ENCODE measurements around the gene TMEM108.

TMEM108 gene

GRCh38 chr3:133301194-133301593 lies 263.0 kb downstream of the TMEM108 start:
- no peak overlapping the region for H3K4me3 ChIP-seq
- H3K27ac ChIP-seq, result no peak overlapping the region
- no peaks in the 10 kb centered on the region for H3K36me3 ChIP-seq
- H3K27me3 ChIP-seq, result no peaks in the 10 kb centered on the region
- no peak for DNase-seq
- H3K9me3 ChIP-seq, result no peaks in the 10 kb centered on the region
- H3K4me1 ChIP-seq, result no peaks in the 10 kb centered on the region
- intact Hi-C loops (cut with DNase I; ENCODE audit: low total_unique reads), result no loop called here
- no peak for TF ChIP-seq CTCF (IDR thresholded peaks at IDR 0.05)

DNA sequence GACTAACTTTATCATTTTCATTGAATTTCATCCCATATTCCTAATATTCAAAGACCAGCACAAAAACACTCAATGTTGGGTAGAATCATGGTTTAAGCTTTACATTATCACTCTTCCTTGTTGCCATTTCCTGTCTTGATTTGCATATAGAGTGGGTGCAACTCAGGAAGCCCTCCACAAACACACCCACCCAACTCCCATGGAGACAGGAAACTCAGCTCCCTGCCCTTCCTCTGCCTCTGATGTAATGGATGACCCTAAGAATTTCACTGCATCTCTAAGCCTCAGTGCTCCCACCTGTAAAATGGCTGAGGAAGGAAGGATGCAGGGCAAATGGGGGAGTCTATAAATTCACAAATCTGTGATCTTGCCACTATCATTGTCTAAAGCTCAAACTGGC lies 263.5 kb downstream of the TMEM108 start:
- no peaks in the 10 kb centered on the region for H3K36me3 ChIP-seq
- no peak for TF ChIP-seq CTCF (IDR thresholded peaks at IDR 0.05)
- H3K9me3 ChIP-seq, result no peaks in the 10 kb centered on the region
- H3K4me1 ChIP-seq, result no peaks in the 10 kb centered on the region
- intact Hi-C loops (cut with DNase I; ENCODE audit: low total_unique reads), result no loop called here
- H3K27me3 ChIP-seq, result no peaks in the 10 kb centered on the region
- no peak for DNase-seq
- no peak overlapping the region for H3K27ac ChIP-seq
- H3K4me3 ChIP-seq, result no peak overlapping the region

DNA sequence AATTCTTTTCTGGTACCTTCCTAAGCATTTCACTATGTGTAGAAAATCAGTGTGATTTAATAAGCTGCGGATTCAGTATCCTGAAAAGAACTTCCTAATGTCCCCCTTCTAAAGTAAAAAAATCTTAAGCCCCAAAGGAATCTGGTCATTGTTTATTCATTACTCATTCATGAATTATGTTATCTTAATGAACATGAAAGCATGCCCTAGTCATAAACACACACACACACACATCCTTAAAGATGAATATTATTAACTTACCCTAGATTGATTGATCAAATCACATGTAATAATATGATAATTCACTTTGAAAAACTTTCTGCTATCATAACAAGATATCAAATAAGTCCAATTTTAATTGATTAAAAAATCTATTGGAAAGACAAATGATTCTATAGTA lies 265.2 kb downstream of the TMEM108 start:
- H3K4me1 ChIP-seq, result no peaks in the 10 kb centered on the region
- DNase-seq, result no peak
- H3K27ac ChIP-seq, result no peak overlapping the region
- H3K36me3 ChIP-seq, result no peaks in the 10 kb centered on the region
- H3K9me3 ChIP-seq, result no peaks in the 10 kb centered on the region
- intact Hi-C loops (cut with DNase I; ENCODE audit: low total_unique reads), result no loop called here
- H3K4me3 ChIP-seq, result no peak overlapping the region
- no peaks in the 10 kb centered on the region for H3K27me3 ChIP-seq
- TF ChIP-seq CTCF (IDR thresholded peaks at IDR 0.05), result no peak

DNA sequence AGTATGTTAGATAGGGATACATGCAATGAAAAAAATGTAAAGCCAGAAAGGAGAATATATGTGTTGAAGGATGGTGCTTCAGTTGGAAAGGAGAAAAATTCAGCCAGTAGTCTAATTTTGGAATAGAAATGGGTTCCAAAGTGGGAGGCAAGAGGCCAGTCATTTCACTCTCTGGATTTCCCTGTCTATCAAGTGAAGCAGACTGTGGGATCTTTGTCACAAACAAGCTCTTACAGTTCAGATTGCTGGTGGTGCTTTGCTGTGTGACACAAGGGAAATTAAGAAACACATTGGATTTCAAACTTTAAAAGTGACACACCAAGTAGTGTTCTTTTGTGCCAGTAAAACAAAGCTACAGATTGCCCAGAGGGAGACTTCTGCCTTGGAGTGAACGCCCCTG lies 279.7 kb downstream of the TMEM108 start:
- Histone ChIP-seq H3K27me3 (no peaks in the 10 kb centered on the region), H3K4me1 (no peaks in the 10 kb centered on the region), H3K9me3 (peaks cover 0 to 16% (median 3%) of the 10 kb centered on the region in 3 donors), H3K36me3 (no peaks in the 10 kb centered on the region), H3K4me3 (no peak overlapping the region), H3K27ac (no peak overlapping the region)
- no peak for TF ChIP-seq CTCF (IDR thresholded peaks at IDR 0.05)
- DNase-seq, result no peak
- intact Hi-C loops (cut with DNase I; ENCODE audit: low total_unique reads), result no loop called here

DNA sequence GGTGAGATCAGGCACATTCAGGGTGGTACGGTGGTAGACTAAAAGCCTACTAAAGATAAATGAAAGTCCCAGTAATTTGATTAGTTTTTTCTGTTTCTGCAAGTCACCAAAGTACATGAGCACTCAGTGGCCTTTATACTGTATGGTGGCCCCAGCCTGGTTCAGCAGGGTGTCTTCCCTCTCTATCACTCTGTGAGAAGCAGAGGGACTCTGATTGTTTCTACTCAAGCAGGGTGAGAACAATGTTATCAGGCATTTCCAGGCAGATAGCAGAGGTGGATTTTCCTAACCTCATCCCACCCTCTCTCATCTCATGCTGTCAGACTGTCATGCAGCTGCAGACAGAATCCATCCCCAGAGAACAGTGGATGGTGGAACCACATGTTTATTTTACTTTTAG lies 290.2 kb downstream of the TMEM108 start:
- Histone ChIP-seq H3K27ac (no peak overlapping the region), H3K4me1 (no peaks in the 10 kb centered on the region), H3K4me3 (no peak overlapping the region), H3K36me3 (no peaks in the 10 kb centered on the region), H3K9me3 (no peaks in the 10 kb centered on the region), H3K27me3 (no peaks in the 10 kb centered on the region)
- TF ChIP-seq CTCF (IDR thresholded peaks at IDR 0.05), result no peak
- no peak for DNase-seq
- intact Hi-C loops (cut with DNase I; ENCODE audit: low total_unique reads), result no loop called here

GRCh38 chr3:133329626-133330025 lies 291.4 kb downstream of the TMEM108 start:
- intact Hi-C loops (cut with DNase I; ENCODE audit: low total_unique reads), result no loop called here

More at GRCh38 chr3:133329626-133330025, 291.4 kb downstream of the TMEM108 start:
- Histone ChIP-seq H3K4me3 (no peak overlapping the region), H3K27me3 (no peaks in the 10 kb centered on the region), H3K36me3 (no peaks in the 10 kb centered on the region), H3K4me1 (no peaks in the 10 kb centered on the region), H3K27ac (no peak overlapping the region), H3K9me3 (no peaks in the 10 kb centered on the region)
- TF ChIP-seq CTCF (IDR thresholded peaks at IDR 0.05), result no peak
- no peak for DNase-seq

Measured in tibial artery (tissue), 4 donors.